DOHH2 (cell line): ENCODE data around the gene NAIF1.
"Not testable (repeated sequence)": the region's sequence is repeated elsewhere in the genome, so short reads cannot be mapped to it uniquely, and the experiment has no call there.

Source experiments
- H3F3A ChIP-seq: fragments of 200-600 bp; sonication (generic), shearing (Covaris generic); 2 replicates; pipeline ENCODE4 v1.6.0; 2016; ENCODE audit warnings: antibody characterized with exemption, mild to moderate bottlenecking; ENCODE audit not compliant: control insufficient read depth, insufficient read depth
- H3K27ac ChIP-seq: fragments of 200-600 bp; sonication (generic); 2 replicates; pipeline ENCODE4 v1.5.1; 2014; ENCODE audit warnings: low read depth, mild to moderate bottlenecking, low read length, moderate library complexity
- H3K27me3 ChIP-seq: fragments of 200-600 bp; sonication (generic); 2 replicates; pipeline ENCODE4 v1.6.1; 2014; ENCODE audit warnings: mild to moderate bottlenecking, low read length, mixed read lengths; ENCODE audit not compliant: control insufficient read depth
- H3K36me3 ChIP-seq: fragments of 200-600 bp; sonication (generic); 2 replicates; pipeline ENCODE4 v1.6.1; 2014; ENCODE audit warnings: mild to moderate bottlenecking, low read length, moderate library complexity, mixed read lengths; ENCODE audit not compliant: control insufficient read depth
- H3K4me1 ChIP-seq: fragments of 200-600 bp; sonication (generic); 2 replicates; pipeline ENCODE4 v1.6.1; 2014; ENCODE audit warnings: mild to moderate bottlenecking, low read length, mixed read lengths; ENCODE audit not compliant: control insufficient read depth
- H3K4me2 ChIP-seq: fragments of 200-600 bp; sonication (generic); 2 replicates; pipeline ENCODE4 v1.6.0; 2014; ENCODE audit warnings: mild to moderate bottlenecking, low read length, moderate library complexity
- H3K4me3 ChIP-seq: fragments of 200-600 bp; sonication (generic); 2 replicates; pipeline ENCODE4 v1.5.1; 2014; ENCODE audit warnings: mild to moderate bottlenecking, low read length, mixed read lengths
- H3K79me2 ChIP-seq: fragments of 200-600 bp; sonication (generic); 2 replicates; pipeline ENCODE4 v1.6.1; 2014; ENCODE audit warnings: mild to moderate bottlenecking, low read length, mixed read lengths; ENCODE audit not compliant: control insufficient read depth
- H3K9me2 ChIP-seq: fragments of 200-600 bp; sonication (generic); replicated peaks from 2 replicates; pipeline ENCODE4 v1.6.1; 2014; ENCODE audit warnings: mild to moderate bottlenecking, low read length, mixed read lengths; ENCODE audit not compliant: control insufficient read depth
- H3K9me3 ChIP-seq: fragments of 200-600 bp; sonication (generic); 2 replicates; pipeline ENCODE4 v1.6.1; 2014; ENCODE audit warnings: antibody characterized with exemption, low read length, mixed read lengths; ENCODE audit not compliant: control insufficient read depth, insufficient read depth
- H4K20me1 ChIP-seq: fragments of 200-600 bp; sonication (generic); 2 replicates; pipeline ENCODE4 v1.6.0; 2014; ENCODE audit warnings: low read depth, mild to moderate bottlenecking, antibody characterized with exemption, low read length, moderate library complexity; ENCODE audit not compliant: control insufficient read depth, insufficient read depth
- CTCF ChIP-seq: fragments of 200-600 bp; sonication (generic); IDR thresholded peaks from one replicate; pipeline ENCODE4 v1.5.1; 2014; ENCODE audit warnings: antibody characterized with exemption, mild to moderate bottlenecking, low read depth, low read length; ENCODE audit not compliant: poor library complexity, severe bottlenecking
- EZH2phosphoT487 ChIP-seq: fragments of 200-600 bp; sonication (generic); IDR thresholded peaks from 2 replicates; pipeline ENCODE4 v1.6.1; 2017; ENCODE audit warnings: borderline replicate concordance, mild to moderate bottlenecking, antibody characterized with exemption, low read length, moderate library complexity, mixed read lengths

The NAIF1 gene

GRCh38 chr9:128114326-128115186 is 47.4 kb upstream of the NAIF1 start:
- H3K4me2 ChIP-seq = no peak overlapping the region
- no peak overlapping the region for H3K4me3 ChIP-seq
- TF ChIP-seq EZH2phosphoT487 (no peak), CTCF (no peak)
- H3K27ac ChIP-seq = no peak overlapping the region
- peaks cover 4% of the 10 kb centered on the region; the same call in 1 of the 2 replicates for H3F3A ChIP-seq
- peaks cover 44% of the 10 kb centered on the region for H3K36me3 ChIP-seq
- no peaks in the 10 kb centered on the region for H3K27me3 ChIP-seq
- H4K20me1 ChIP-seq = no peaks in the 10 kb centered on the region
- no peaks in the 10 kb centered on the region for H3K79me2 ChIP-seq
- no peaks in the 10 kb centered on the region for H3K9me3 ChIP-seq
- peaks cover 3% of the 10 kb centered on the region; the same call in 1 of the 2 replicates for H3K4me1 ChIP-seq
- H3K9me2 ChIP-seq = no peaks in the 10 kb centered on the region

GRCh38 chr9:128113526-128114325 is 46.6 kb upstream of the NAIF1 start:
- Histone ChIP-seq H3K27ac (no peak overlapping the region), H3F3A (no peaks in the 10 kb centered on the region), H4K20me1 (no peaks in the 10 kb centered on the region), H3K9me3 (no peaks in the 10 kb centered on the region), H3K4me2 (no peak overlapping the region), H3K79me2 (no peaks in the 10 kb centered on the region), H3K4me1 (peaks cover 3% of the 10 kb centered on the region; the same call in 1 of the 2 replicates), H3K4me3 (no peak overlapping the region), H3K36me3 (peaks cover 52% of the 10 kb centered on the region), H3K9me2 (no peaks in the 10 kb centered on the region), H3K27me3 (no peaks in the 10 kb centered on the region)
- no peak for TF ChIP-seq CTCF
- TF ChIP-seq EZH2phosphoT487 = no peak

- H3K4me1 ChIP-seq, H4K20me1 ChIP-seq, H3K4me3 ChIP-seq, H3F3A ChIP-seq, H3K79me2 ChIP-seq, H3K9me3 ChIP-seq, H3K27ac ChIP-seq, H3K4me2 ChIP-seq, H3K27me3 ChIP-seq, H3K9me2 ChIP-seq: not testable (repeated sequence)
- H3K36me3 ChIP-seq = peaks cover 71% of the 10 kb centered on the region
Observed at GRCh38 chr9:128111726-128112125, 44.6 kb upstream of the NAIF1 start.
